Right lobe of liver (tissue), 4 donors: ENCODE data around the gene SPEM1.

Source experiments
- CTCF ChIP-seq, 4 donors: fragments of 200-600 bp in 3 of 4; fragments of 450-650 bp in 1 of 4; IDR thresholded peaks; one replicate each; pipeline versions ENCODE4 v1.5.1 to v1.8.0; 2016 to 2022; ENCODE audit warnings: antibody characterized with exemption in 4 of 4, mild to moderate bottlenecking in 2 of 4
- POLR2A ChIP-seq: fragments of 450-650 bp; IDR thresholded peaks from one replicate; pipeline ENCODE4 v1.6.1; 2017; ENCODE audit warnings: antibody characterized with exemption, mild to moderate bottlenecking
- donor health status: DM: no; HTN: no; CAD: no.
- donor health status: DM: no; HTN: no; CAD: no.
- donor health status: DM: no; HTN: yes; CAD: no.

DNA sequence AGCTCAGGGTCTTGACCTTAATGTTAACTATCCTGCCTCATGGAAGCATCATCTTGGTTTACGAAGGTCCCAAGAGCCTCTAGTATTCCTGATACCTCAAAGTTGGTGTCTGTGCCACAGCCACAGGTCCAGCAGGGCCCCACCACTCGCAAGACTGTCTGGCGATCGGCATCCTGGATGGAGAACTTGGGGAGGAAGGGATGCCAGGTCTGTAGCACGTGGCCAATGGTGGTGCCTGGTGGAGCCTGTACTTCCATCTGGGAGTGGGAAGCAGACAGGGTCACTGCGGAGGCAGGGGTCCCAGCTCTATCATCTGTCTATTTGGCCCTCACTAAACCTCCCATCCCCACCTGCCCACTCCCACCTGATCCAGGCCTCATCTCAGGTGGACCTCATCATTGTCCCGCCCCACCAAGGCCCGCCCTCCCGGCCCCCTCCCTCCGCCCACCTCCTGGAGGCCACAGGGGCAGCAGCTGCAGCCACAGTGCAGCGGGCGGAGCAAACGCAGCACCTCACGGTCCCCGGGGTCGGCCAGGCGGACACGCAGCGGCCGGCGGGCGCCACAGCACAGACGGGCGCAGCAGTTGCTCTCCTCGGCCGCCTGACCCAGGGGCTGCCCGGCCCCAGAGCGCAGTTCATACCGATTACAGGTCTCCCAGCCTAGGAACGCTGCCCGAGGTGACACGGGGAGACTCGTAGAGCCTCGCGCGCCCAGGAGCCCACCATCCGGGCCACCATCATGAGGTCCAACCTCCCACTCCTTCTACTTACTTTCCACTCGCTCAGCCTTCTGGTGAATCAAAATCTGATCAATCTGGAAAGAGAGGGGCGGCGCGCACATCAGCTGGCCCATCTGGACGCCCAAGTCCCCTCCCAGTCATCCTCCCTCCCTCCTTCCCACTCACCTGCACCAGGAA is 27.2 kb upstream of the SPEM1 start:
- TF ChIP-seq POLR2A (no peak), CTCF (IDR thresholded peaks at IDR 0.05) (no peak)
